ENCODE results near the gene TRAF2.

The TRAF2 gene

DNA sequence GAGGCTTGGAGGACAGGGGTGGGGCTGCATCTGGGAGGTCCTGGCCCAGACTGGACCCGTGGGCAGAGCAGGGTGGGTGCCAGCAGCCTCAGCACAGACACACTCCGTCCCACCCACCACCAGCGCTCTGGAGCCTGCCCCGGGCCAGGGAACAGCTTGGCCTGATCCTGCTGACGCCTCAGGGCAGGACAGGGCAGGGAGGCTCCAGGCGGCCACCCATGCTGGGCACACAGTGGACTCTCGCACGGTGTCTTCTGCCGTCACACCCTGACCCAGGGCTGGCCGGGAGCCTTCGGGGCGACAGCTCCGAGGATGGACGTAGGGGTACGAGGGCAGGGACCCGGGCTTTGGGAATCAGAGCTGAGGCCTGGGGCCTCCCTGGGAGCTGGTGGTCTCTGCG, 82.8 kb downstream of the TRAF2 start:
- Histone ChIP-seq H3K27ac (ENCODE audit: low read depth, low read length, poor library complexity, severe bottlenecking) (no peak overlapping the region), H4K20me1 (ENCODE audit: insufficient read depth, low read length) (no peaks in the 10 kb centered on the region), H3K4me1 (ENCODE audit: insufficient read depth, low read length, severe bottlenecking) (peaks cover 5% of the 10 kb centered on the region), H3K9me3 (ENCODE audit: low read length) (no peaks in the 10 kb centered on the region), H3K4me2 (ENCODE audit: low read length) (no peak overlapping the region), H3K79me2 (ENCODE audit: insufficient read depth, low read length) (no peaks in the 10 kb centered on the region), H3K36me3 (ENCODE audit: insufficient read depth, low read length) (no peaks in the 10 kb centered on the region), H3K9me2 (ENCODE audit: low read depth, low read length) (no peaks in the 10 kb centered on the region), H3K27me3 (ENCODE audit: insufficient read depth, low read length) (peaks cover 4% of the 10 kb centered on the region; the same call in 1 of the 2 replicates), H3K9ac (ENCODE audit: low read length) (no peak overlapping the region), H3F3A (ENCODE audit: insufficient read depth, low read length) (no peaks in the 10 kb centered on the region), H3K4me3 (ENCODE audit: low read depth, low read length, poor library complexity, severe bottlenecking) (no peak overlapping the region), H2AFZ (ENCODE audit: low read length) (no peak overlapping the region)
- TF ChIP-seq, protein P1, sequence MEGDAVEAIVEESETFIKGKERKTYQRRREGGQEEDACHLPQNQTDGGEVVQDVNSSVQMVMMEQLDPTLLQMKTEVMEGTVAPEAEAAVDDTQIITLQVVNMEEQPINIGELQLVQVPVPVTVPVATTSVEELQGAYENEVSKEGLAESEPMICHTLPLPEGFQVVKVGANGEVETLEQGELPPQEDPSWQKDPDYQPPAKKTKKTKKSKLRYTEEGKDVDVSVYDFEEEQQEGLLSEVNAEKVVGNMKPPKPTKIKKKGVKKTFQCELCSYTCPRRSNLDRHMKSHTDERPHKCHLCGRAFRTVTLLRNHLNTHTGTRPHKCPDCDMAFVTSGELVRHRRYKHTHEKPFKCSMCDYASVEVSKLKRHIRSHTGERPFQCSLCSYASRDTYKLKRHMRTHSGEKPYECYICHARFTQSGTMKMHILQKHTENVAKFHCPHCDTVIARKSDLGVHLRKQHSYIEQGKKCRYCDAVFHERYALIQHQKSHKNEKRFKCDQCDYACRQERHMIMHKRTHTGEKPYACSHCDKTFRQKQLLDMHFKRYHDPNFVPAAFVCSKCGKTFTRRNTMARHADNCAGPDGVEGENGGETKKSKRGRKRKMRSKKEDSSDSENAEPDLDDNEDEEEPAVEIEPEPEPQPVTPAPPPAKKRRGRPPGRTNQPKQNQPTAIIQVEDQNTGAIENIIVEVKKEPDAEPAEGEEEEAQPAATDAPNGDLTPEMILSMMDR (IDR thresholded peaks at IDR 0.05; ENCODE audit: low read length), result no peak
- TF ChIP-seq EZH2 (IDR thresholded peaks at IDR 0.05; ENCODE audit: borderline replicate concordance, low read length), result no peak

DNA sequence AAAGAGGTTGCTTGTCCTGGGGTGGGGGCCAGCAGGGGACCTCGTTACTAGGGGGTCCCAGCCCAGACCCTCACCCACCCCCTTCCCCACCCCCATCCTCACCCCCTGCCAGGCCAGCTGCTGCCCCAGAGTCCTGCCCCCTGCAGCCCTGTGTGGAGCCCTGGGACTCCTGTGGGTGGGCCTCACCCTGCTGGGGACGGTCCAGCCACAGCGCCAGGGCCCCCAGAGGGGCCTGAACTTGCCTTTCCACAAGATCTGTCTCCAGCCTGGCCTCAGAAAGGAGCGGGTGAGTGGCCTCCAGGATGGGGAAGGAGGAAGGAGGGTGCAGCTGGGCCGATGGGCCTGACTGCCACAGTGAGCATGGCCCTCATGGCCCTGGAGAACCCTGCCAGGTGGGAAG, 83.5 kb downstream of the TRAF2 start:
- TF ChIP-seq, protein P1 (IDR thresholded peaks at IDR 0.05; ENCODE audit: low read length), result no peak
- TF ChIP-seq EZH2 (IDR thresholded peaks at IDR 0.05; ENCODE audit: borderline replicate concordance, low read length), result no peak
- peaks cover 4% of the 10 kb centered on the region; the same call in 1 of the 2 replicates for H3K27me3 ChIP-seq (ENCODE audit: insufficient read depth, low read length)
- H3K9me2 ChIP-seq (ENCODE audit: low read depth, low read length), result no peaks in the 10 kb centered on the region
- H3F3A ChIP-seq (ENCODE audit: insufficient read depth, low read length), result no peaks in the 10 kb centered on the region
- no peak overlapping the region for H2AFZ ChIP-seq (ENCODE audit: low read length)
- peaks cover 5% of the 10 kb centered on the region for H3K4me1 ChIP-seq (ENCODE audit: insufficient read depth, low read length, severe bottlenecking)
- no peak overlapping the region for H3K4me3 ChIP-seq (ENCODE audit: low read depth, low read length, poor library complexity, severe bottlenecking)
- H3K27ac ChIP-seq (ENCODE audit: low read depth, low read length, poor library complexity, severe bottlenecking), result no peak overlapping the region
- H3K9ac ChIP-seq (ENCODE audit: low read length), result no peak overlapping the region
- no peaks in the 10 kb centered on the region for H3K79me2 ChIP-seq (ENCODE audit: insufficient read depth, low read length)
- H3K4me2 ChIP-seq (ENCODE audit: low read length), result no peak overlapping the region
- H3K36me3 ChIP-seq (ENCODE audit: insufficient read depth, low read length), result no peaks in the 10 kb centered on the region
- H4K20me1 ChIP-seq (ENCODE audit: insufficient read depth, low read length), result no peaks in the 10 kb centered on the region
- no peaks in the 10 kb centered on the region for H3K9me3 ChIP-seq (ENCODE audit: low read length)

DNA sequence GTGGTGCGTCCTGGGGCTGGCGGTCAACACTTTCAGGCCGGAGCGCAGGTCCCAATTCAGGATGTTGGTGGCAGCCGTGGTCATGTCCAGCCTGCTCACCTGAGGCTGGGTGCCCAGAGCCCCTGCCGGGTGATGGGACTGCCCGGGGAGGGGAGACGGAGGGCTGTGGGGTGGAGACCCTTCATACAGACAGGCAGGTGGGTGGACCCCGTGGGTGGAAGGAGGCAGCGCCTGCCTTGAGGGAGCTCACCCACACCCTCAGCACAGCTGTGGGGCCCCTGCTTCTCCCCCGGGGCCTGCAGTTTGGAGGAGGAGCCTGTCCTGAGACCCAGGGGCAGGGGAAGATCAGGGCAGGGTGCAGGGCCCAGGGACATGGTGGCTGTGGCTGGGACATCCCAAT, 84.0 kb downstream of the TRAF2 start:
- no peak overlapping the region for H3K9ac ChIP-seq (ENCODE audit: low read length)
- H3K27ac ChIP-seq (ENCODE audit: low read depth, low read length, poor library complexity, severe bottlenecking), result no peak overlapping the region
- no peaks in the 10 kb centered on the region for H3F3A ChIP-seq (ENCODE audit: insufficient read depth, low read length)
- no peaks in the 10 kb centered on the region for H3K79me2 ChIP-seq (ENCODE audit: insufficient read depth, low read length)
- no peak overlapping the region for H3K4me2 ChIP-seq (ENCODE audit: low read length)
- no peaks in the 10 kb centered on the region for H3K9me2 ChIP-seq (ENCODE audit: low read depth, low read length)
- no peaks in the 10 kb centered on the region for H3K36me3 ChIP-seq (ENCODE audit: insufficient read depth, low read length)
- no peak overlapping the region for H3K4me3 ChIP-seq (ENCODE audit: low read depth, low read length, poor library complexity, severe bottlenecking)
- H3K4me1 ChIP-seq (ENCODE audit: insufficient read depth, low read length, severe bottlenecking), result peaks cover 5% of the 10 kb centered on the region
- TF ChIP-seq EZH2 (IDR thresholded peaks at IDR 0.05; ENCODE audit: borderline replicate concordance, low read length), result no peak
- TF ChIP-seq, protein P1 (IDR thresholded peaks at IDR 0.05; ENCODE audit: low read length), result no peak
- no peak overlapping the region for H2AFZ ChIP-seq (ENCODE audit: low read length)
- peaks cover 4% of the 10 kb centered on the region; the same call in 1 of the 2 replicates for H3K27me3 ChIP-seq (ENCODE audit: insufficient read depth, low read length)
- no peaks in the 10 kb centered on the region for H3K9me3 ChIP-seq (ENCODE audit: low read length)
- H4K20me1 ChIP-seq (ENCODE audit: insufficient read depth, low read length), result no peaks in the 10 kb centered on the region
